Measurements from ENCODE around the gene OBSCN. TPM values are rescaled to one million over a fixed set of nuclear protein-coding genes. Genes with fewer than 3 reads are reported as not detected.

Gene OBSCN
- total and polyA plus RNA-seq, 5 donors, result 144 to 234 (median 188) TPM

DNA sequence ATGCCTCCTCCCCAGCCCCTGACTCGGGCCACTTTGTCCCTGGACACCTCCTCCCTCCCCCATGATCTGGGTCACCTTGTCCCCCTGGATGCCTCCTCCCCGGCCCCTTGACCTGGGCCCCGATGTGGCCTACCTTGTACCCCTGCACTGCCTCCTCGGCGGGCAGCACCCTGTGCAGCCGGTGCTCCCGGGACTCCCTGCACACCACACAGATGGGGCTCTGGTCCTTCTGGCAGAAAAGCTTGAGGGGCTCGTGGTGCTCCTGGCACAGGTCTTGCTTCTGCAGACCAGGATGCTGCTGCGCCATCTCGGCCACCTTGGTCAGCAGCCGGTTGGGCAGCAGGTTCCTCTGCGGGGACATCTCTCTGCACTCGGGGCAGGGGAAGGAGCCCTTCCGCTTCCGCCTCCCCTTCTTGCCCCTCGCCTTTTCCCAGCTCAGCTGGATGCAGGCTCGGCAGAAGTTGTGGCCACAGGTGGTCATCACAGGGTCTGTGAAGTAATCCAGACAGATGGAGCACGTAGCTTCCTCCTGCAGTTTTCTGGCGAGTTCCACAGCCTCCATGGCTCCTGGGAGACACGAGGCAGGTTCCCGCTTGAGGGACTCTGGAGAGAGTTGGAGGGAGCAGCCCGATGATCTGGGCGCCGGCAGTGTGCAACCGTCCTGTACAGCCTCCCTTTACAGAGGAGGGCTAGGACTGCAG, 206.8 kb downstream of the OBSCN start:
- Histone ChIP-seq H3K27ac (ENCODE audit: low read length) (no peak overlapping the region), H3K4me3 (ENCODE audit: low read length) (no peak overlapping the region), H3K27me3 (ENCODE audit: control insufficient read depth, insufficient read depth) (no peaks in the 10 kb centered on the region), H3K9me3 (ENCODE audit: control insufficient read depth, low read length) (no peaks in the 10 kb centered on the region), H3K4me1 (ENCODE audit: control insufficient read depth, insufficient read depth, low read length) (peaks cover 5% of the 10 kb centered on the region)
- ATAC-seq (no peak), DNase-seq (no peak)
- WGBS, result 75% methylated on average over 25 of the region's 25 CpGs
- intact Hi-C loops (cut with DNase I), result no loop called here

DNA sequence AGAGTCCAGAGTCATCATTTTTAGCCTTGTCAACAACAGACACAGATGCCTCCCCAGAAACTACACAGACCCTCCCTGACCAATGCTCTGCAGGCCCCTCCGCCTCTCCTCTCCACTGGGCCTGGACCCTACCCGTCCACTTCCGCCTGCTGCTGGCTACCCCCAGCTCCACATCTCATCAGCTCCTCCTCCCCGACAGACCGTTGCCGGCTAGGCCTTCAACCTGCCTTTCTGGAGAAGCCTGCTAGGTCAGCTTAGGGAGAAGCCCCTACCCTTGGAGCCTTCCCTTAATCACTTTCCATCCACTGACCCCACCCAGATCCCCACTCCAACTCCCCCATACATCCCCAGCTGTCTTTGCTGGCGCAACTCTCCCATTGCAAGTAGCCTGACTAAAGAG, 207.4 kb downstream of the OBSCN start:
- H3K4me1 ChIP-seq (ENCODE audit: control insufficient read depth, insufficient read depth, low read length), result peaks cover 5% of the 10 kb centered on the region
- H3K4me3 ChIP-seq (ENCODE audit: low read length), result no peak overlapping the region
- WGBS, result 39% methylated on average over 7 of the region's 7 CpGs
- no peaks in the 10 kb centered on the region for H3K9me3 ChIP-seq (ENCODE audit: control insufficient read depth, low read length)
- peak in 1 of 2 donors; percentile 10 for ATAC-seq
- peak in 1 of 3 donors; percentile 24 for DNase-seq
- H3K27me3 ChIP-seq (ENCODE audit: control insufficient read depth, insufficient read depth), result no peaks in the 10 kb centered on the region
- intact Hi-C loops (cut with DNase I), result no loop called here
- no peak overlapping the region for H3K27ac ChIP-seq (ENCODE audit: low read length)

DNA sequence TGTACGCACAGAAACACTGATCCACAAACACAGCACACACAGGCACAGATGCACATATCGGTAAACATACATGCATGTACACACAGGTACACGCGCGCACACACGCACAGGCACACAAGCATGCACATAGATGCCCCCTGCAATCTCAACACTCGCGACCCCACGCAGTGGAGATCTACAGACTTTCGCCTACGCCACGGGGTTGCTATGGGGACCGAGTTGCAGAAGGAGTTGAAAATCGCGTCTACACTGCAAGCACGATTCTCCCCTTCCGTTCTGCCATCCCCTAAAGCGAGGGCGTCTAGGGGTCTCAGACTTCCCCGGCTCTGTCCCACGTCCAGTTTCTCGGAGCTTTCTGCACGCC, 208.0 kb downstream of the OBSCN start:
- Histone ChIP-seq H3K9me3 (ENCODE audit: control insufficient read depth, low read length) (no peaks in the 10 kb centered on the region), H3K4me3 (ENCODE audit: low read length) (peak overlapping the region; percentile 55), H3K27me3 (ENCODE audit: control insufficient read depth, insufficient read depth) (no peaks in the 10 kb centered on the region), H3K27ac (ENCODE audit: low read length) (no peak overlapping the region), H3K4me1 (ENCODE audit: control insufficient read depth, insufficient read depth, low read length) (peaks cover 5% of the 10 kb centered on the region)
- peak in 1 of 3 donors; percentile 16 for DNase-seq
- ATAC-seq, result no peak
- intact Hi-C loops (cut with DNase I), result no loop called here
- 16% methylated on average over 23 of the region's 23 CpGs for WGBS

DNA sequence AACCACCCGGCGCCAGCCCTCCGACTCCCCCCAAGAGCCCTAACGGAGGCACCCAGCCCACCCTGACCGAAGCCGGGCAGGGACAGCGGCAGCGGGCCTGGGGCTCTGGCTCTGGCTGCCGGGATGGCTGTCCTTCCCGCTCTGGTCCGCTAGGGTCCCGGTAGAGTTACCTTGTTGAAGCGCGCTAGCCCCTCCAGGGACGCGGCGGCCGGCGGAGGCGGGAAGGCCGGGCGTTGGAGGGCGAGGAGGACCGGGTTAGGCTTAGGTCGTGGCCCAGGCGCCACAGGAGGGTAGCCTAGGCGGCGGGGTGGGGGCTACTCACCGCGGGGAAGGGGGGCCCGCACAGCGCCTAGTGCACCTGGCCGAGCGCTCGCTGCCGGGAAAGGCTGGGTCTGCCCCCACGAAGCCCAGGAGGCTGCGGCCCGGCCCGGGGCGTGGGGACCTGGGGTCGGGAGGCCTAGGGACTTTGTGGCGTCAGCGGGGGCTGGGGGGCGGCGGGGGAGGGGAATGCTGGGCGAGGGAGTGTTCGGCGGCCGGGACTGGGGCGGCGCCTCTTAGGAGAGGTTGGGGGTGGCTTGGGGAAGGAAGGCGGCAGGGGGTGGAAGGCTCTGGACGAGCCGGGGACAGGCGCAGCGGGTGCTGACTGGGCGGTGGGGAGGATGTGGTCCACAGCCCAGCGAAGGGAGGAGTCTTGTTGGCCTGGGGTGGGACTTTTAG, 208.5 kb downstream of the OBSCN start, which contains the start of gene TRIM17:
Gene TRIM17 (minus strand): TSS at position 645 of the 717 bp plus-strand sequence. CDS start 1,789 bp downstream, outside the sequence.
- intact Hi-C loops (cut with DNase I), result no loop called here
- DNase-seq (peak; percentile 30 to 79 (median 77)), ATAC-seq (peak; percentile 71 to 73)
- H3K4me1 ChIP-seq (ENCODE audit: control insufficient read depth, insufficient read depth, low read length), result peaks cover 5% of the 10 kb centered on the region
- H3K27me3 ChIP-seq (ENCODE audit: control insufficient read depth, insufficient read depth), result no peaks in the 10 kb centered on the region
- 2% methylated on average over 59 of the region's 59 CpGs for WGBS
- H3K27ac ChIP-seq (ENCODE audit: low read length), result no peak within 1 kb of the TSS
- H3K9me3 ChIP-seq (ENCODE audit: control insufficient read depth, low read length), result no peaks in the 10 kb centered on the region
- peak within 1 kb of the TSS; percentile 55 for H3K4me3 ChIP-seq (ENCODE audit: low read length)

DNA sequence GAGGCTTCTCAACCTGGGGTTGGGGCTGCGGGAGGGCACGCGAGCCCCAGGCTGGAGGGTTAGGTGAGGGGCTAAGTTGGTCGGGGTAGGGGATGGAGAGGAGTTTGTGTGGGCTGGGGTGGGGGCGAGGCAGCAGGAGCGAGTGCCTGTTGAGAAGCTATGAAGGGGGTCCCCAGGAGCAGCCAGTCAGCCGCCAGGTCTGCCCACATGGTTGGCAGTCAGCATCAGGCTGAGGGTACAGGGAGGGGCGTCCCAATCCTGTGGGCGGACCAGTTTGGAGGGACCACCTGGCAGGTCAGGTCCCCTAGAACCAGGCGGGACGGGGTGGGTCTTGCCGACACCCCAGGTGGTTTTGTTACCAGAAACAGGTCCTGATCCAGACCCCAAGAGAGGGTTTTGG, 209.2 kb downstream of the OBSCN start:
- Histone ChIP-seq H3K27me3 (ENCODE audit: control insufficient read depth, insufficient read depth) (no peaks in the 10 kb centered on the region), H3K9me3 (ENCODE audit: control insufficient read depth, low read length) (no peaks in the 10 kb centered on the region), H3K4me3 (ENCODE audit: low read length) (no peak overlapping the region), H3K27ac (ENCODE audit: low read length) (no peak overlapping the region), H3K4me1 (ENCODE audit: control insufficient read depth, insufficient read depth, low read length) (peaks cover 5% of the 10 kb centered on the region)
- 16% methylated on average over 12 of the region's 12 CpGs for WGBS
- intact Hi-C loops (cut with DNase I), result no loop called here
- peak; percentile 7 to 14 for ATAC-seq
- DNase-seq, result no peak

DNA sequence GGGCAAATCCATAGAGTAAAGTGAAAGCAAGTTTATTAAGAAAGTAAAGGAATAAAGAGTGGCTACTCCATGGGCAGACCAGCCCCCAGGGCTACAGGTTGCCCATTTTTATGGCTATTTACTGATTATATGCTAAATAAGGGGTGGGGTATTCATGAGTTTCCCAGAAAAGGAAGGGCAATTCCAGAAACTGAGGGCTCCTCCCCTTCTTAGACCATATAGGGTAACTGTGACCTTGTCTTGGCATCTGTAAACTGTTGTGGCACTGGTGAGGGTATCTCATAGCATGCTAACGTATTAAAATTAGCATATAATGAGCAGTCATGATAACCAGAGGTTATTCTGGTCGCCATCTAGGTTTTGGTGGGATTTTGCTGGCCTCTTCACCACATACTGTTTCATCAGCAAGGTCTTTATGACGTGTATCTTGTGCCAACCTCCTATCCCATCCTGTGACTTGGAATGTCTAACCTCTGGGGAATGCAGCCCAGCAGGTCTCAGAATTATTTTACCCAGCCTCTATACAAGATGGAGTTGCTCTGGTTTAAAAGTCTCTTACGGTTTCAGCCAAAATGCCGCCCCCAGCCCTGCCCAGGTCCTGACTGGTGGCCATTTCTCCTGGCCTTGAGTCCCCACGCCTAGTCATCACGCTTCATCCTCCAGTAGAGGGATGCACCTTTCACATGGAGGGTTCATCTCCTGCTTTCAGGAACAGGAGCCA, 209.8 kb downstream of the OBSCN start:
- Histone ChIP-seq H3K9me3 (ENCODE audit: control insufficient read depth, low read length) (no peaks in the 10 kb centered on the region), H3K27ac (ENCODE audit: low read length) (no peak overlapping the region), H3K27me3 (ENCODE audit: control insufficient read depth, insufficient read depth) (no peaks in the 10 kb centered on the region), H3K4me3 (ENCODE audit: low read length) (no peak overlapping the region), H3K4me1 (ENCODE audit: control insufficient read depth, insufficient read depth, low read length) (peaks cover 5% of the 10 kb centered on the region)
- intact Hi-C loops (cut with DNase I), result no loop called here
- DNase-seq (no peak), ATAC-seq (no peak)
- 84% methylated on average over 7 of the region's 7 CpGs for WGBS

DNA sequence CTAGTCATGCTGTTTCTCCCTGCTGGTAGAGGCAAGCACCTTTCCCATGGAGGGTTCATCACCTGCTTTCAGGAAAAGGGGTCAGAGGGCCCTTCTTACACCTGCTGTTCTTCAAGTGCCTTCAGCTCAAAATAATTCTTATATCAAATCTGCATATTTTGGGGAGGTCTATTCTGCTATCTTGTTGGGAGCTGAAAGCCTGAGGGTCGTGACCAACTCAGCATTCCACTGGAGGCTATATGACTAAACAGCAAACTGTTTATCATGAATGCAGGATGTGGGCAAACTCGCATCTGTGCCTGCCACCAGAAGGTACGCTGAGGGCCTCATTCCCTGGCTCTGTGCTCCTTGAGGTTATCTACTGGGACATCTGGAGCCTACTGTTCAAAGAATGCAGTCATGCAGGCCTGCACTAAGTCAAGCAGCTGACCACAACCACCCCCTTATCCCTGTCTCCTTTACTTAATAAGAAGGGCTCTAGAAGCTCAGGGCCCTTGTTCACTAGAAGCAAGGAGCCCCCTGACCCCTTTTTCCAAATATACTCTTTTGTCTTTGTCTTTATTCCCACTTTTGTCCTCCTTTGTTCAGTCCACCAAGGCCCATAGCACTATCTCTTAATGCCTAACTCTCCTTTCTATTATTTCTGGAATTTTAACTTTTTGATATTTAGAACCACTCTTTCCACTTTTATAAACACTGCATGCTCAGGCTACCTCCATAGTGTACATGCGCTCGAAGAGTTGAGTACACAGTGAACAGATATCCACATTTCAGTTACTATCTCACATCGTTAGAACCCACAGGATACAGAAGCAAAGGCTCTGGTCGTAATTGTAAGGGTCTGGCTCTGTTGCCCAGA, 213.4 kb downstream of the OBSCN start:
- H3K9me3 ChIP-seq (ENCODE audit: control insufficient read depth, low read length), result no peaks in the 10 kb centered on the region
- no peak for DNase-seq
- H3K4me3 ChIP-seq (ENCODE audit: low read length), result no peak overlapping the region
- H3K4me1 ChIP-seq (ENCODE audit: control insufficient read depth, insufficient read depth, low read length), result no peaks in the 10 kb centered on the region
- ATAC-seq, result no peak
- WGBS, result 89% methylated on average over 7 of the region's 7 CpGs
- no peaks in the 10 kb centered on the region for H3K27me3 ChIP-seq (ENCODE audit: control insufficient read depth, insufficient read depth)
- intact Hi-C loops (cut with DNase I), result no loop called here
- H3K27ac ChIP-seq (ENCODE audit: low read length), result no peak overlapping the region

DNA sequence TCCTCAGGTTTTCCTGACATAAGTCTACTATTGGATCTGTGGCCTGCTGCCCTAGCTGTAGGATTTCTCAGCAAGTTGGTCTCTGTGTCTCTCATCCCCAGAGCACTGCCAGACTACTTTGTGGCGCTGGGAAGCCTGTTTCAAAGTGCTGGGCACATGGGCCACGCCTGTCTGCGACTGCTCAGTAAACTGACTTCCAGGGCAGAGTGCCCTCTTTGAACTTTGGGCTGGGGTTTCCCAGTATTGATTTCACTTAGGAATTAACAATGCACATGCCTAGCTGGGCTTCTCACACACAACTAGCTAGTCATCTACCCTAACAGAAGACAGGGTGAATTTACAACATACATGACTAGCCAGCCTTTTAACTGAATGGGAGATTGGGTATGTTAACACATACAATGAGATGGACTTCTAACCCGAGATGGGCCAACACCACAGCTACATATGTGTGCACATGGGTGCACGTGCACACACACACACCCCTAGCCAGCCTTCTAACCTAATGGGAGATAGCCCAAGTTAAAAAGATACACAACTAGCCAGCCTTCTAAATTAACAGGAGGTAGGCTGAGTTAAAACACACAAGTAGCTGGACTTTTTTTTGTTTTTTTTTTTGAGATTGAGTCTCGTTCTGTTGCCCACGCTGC, 215.7 kb downstream of the OBSCN start:
- Histone ChIP-seq H3K4me1 (ENCODE audit: control insufficient read depth, insufficient read depth, low read length) (no peaks in the 10 kb centered on the region), H3K27me3 (ENCODE audit: control insufficient read depth, insufficient read depth) (no peaks in the 10 kb centered on the region), H3K9me3 (ENCODE audit: control insufficient read depth, low read length) (no peaks in the 10 kb centered on the region), H3K27ac (ENCODE audit: low read length) (no peak overlapping the region), H3K4me3 (ENCODE audit: low read length) (no peak overlapping the region)
- ATAC-seq, result no peak
- intact Hi-C loops (cut with DNase I), result no loop called here
- DNase-seq, result no peak
- WGBS, result 90% methylated on average over 7 of the region's 7 CpGs

DNA sequence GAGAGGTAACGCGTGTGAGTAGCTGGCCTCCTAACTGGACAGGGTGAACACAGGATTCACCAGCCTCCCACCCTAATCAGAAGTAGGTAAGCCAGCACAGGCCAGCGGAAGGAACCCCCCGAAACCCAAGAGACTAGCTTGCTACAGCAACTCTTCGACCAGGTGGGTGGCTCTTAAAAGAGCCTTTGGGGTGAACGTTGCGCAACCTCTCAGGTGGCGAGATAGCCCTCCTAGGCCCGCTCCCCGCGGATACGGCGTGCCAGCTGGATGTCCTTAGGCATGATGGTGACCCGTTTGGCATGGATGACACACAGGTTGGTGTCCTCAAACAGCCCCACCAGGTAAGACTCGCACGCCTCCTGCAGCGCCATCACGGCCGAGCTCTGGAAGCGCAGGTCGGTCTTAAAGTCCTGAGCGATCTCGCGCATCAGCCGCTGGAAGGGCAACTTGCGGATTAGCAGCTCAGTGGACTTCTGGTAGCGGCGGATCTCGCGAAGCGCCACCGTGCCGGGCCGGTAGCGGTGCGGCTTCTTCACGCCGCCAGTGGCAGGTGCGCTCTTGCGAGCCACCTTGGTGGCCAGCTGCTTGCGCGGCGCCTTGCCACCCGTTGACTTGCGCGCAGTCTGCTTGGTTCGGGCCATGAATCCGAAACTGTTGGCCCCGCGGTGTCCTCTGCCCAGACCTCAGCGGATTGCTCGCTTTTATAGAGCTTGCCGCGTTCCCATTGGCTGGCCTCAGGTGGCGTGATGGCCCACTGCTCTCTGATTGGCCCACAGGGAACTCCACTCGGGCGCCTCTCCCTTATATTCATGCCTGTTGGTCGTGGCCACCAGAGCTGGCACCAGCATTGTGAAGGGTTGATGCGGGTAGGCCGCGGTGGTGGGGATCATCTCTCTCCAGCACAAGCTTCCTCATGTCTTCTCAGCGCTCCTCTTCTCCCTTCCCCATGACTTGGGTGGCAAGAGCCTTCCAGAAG, 217.1 kb downstream of the OBSCN start:
- H3K9me3 ChIP-seq (ENCODE audit: control insufficient read depth, low read length), result no peaks in the 10 kb centered on the region
- no peaks in the 10 kb centered on the region for H3K4me1 ChIP-seq (ENCODE audit: control insufficient read depth, insufficient read depth, low read length)
- H3K27ac ChIP-seq (ENCODE audit: low read length), result no peak overlapping the region
- no peak for DNase-seq
- intact Hi-C loops (cut with DNase I), result no loop called here
- no peak for ATAC-seq
- no peak overlapping the region for H3K4me3 ChIP-seq (ENCODE audit: low read length)
- no peaks in the 10 kb centered on the region for H3K27me3 ChIP-seq (ENCODE audit: control insufficient read depth, insufficient read depth)
- WGBS, result 98% methylated on average over 62 of the region's 62 CpGs

Data from right cardiac atrium (tissue), 5 donors.